GM21825 (cell line): ENCODE results near the gene COPZ1.

ENCODE experiments used
- ATAC-seq: cut with Tn5 transposase; IDR thresholded peaks from one replicate; pipeline ENCODE4 v1.9.1; 2021; ENCODE audit warnings: mild to moderate bottlenecking, moderate library complexity; ENCODE audit not compliant: unreplicated experiment

Gene COPZ1

GRCh38 chr12:54374562-54375258 is 49.8 kb downstream of the COPZ1 start:
- no peak for ATAC-seq

GRCh38 chr12:54375259-54375579 is 50.3 kb downstream of the COPZ1 start:
- ATAC-seq: no peak

- ATAC-seq: no peak
Measured at GRCh38 chr12:54376596-54376995, 51.7 kb downstream of the COPZ1 start.

GRCh38 chr12:54377007-54377406 is 52.1 kb downstream of the COPZ1 start:
- ATAC-seq: no peak

- no peak for ATAC-seq
Measured at GRCh38 chr12:54377797-54378515, 53.0 kb downstream of the COPZ1 start.

- no peak for ATAC-seq
Measured at GRCh38 chr12:54378796-54379397, 54.0 kb downstream of the COPZ1 start.

- ATAC-seq: peak; percentile 80
Measured at GRCh38 chr12:54379398-54380201, 54.7 kb downstream of the COPZ1 start.

GRCh38 chr12:54381136-54381535 is 56.2 kb downstream of the COPZ1 start:
- no peak for ATAC-seq

- ATAC-seq: no peak
Measured at GRCh38 chr12:54383041-54383609, 58.2 kb downstream of the COPZ1 start.

GRCh38 chr12:54384591-54385041 is 59.7 kb downstream of the COPZ1 start, which contains the start of gene ZNF385A:
Gene ZNF385A (minus strand): TSS chr12:54384733. CDS start chr12:54384514, 219 bp downstream.
- peak; percentile 47 for ATAC-seq

- ATAC-seq: peak; percentile 51
Measured at GRCh38 chr12:54385251-54385914, 60.5 kb downstream of the COPZ1 start.

GRCh38 chr12:54386403-54387113 is 61.6 kb downstream of the COPZ1 start:
- ATAC-seq: no peak

- no peak for ATAC-seq
Measured at GRCh38 chr12:54387114-54387467, 62.2 kb downstream of the COPZ1 start.

- no peak for ATAC-seq
Measured at GRCh38 chr12:54388237-54389133, 63.6 kb downstream of the COPZ1 start.

GRCh38 chr12:54389134-54389508 is 64.2 kb downstream of the COPZ1 start:
- no peak for ATAC-seq

GRCh38 chr12:54389607-54390175 is 64.8 kb downstream of the COPZ1 start:
- ATAC-seq: no peak

- no peak for ATAC-seq
Measured at GRCh38 chr12:54390176-54390667, 65.3 kb downstream of the COPZ1 start.
